Suprapubic skin (tissue), 4 donors: ENCODE measurements around the gene TBC1D22A. TPM values are rescaled to one million over a fixed set of nuclear protein-coding genes. Genes with fewer than 3 reads are reported as not detected.

Experiments
- DNase-seq, 2 donors: peaks; one replicate each; pipeline ENCODE4 v3.0.0-alpha.2; 2019; ENCODE audit warnings: low spot score in 2 of 2
- H3K27ac ChIP-seq: fragments of 200-600 bp; sonication (generic); one replicate; pipeline ENCODE4 v1.5.1; 2019
- H3K27me3 ChIP-seq: fragments of 200-600 bp; sonication (generic); one replicate; pipeline ENCODE4 v1.5.1; 2019
- H3K36me3 ChIP-seq: fragments of 200-600 bp; sonication (generic); one replicate; pipeline ENCODE4 v1.5.1; 2019
- H3K4me1 ChIP-seq: fragments of 200-600 bp; sonication (generic); one replicate; pipeline ENCODE4 v1.5.1; 2019
- H3K4me3 ChIP-seq: fragments of 200-600 bp; sonication (generic); one replicate; pipeline ENCODE4 v1.5.1; 2019; ENCODE audit warnings: mild to moderate bottlenecking
- H3K9me3 ChIP-seq: fragments of 200-600 bp; sonication (generic); one replicate; pipeline ENCODE4 v1.5.1; 2019
- CTCF ChIP-seq, 2 donors: fragments of 200-600 bp in 1 of 2; fragments of 450-650 bp in 1 of 2; sonication (generic) in 1 of 2; IDR thresholded peaks; one replicate each; pipeline ENCODE4 v1.5.1; 2016 to 2019; ENCODE audit warnings: antibody characterized with exemption in 2 of 2, mild to moderate bottlenecking in 1 of 2, moderate library complexity in 1 of 2
- EP300 ChIP-seq: sonication (generic); formaldehyde crosslinking; IDR thresholded peaks from one replicate; pipeline ENCODE4 v1.6.1; 2017; ENCODE audit warnings: antibody characterized with exemption
- POLR2A ChIP-seq, 2 donors: fragments of 450-650 bp; IDR thresholded peaks; one replicate each; pipeline ENCODE4 v1.6.1; 2017; ENCODE audit warnings: antibody characterized with exemption in 2 of 2, mild to moderate bottlenecking in 2 of 2, moderate library complexity in 2 of 2
- POLR2AphosphoS5 ChIP-seq, 3 donors: sonication (generic); formaldehyde crosslinking; IDR thresholded peaks; one replicate each; pipeline ENCODE4 v1.6.1; 2017; ENCODE audit warnings: antibody characterized with exemption in 3 of 3
- WGBS: methylation state at CpG from one replicate; pipeline ENCODE4 v1.1.5; 2018; 5-methylcytosine and 5-hydroxymethylcytosine counted together
- total RNA-seq, 4 donors: library from RNA; depleted of rRNA; stranded (reverse); fragments of >200 nt; gene quantifications; one replicate each; pipeline ENCODE4 v1.1.0, GENCODE V29; 2016

Gene TBC1D22A
- total RNA-seq, 4 donors from 2014 or later, result 24.8 to 43.2 (median 35.4) TPM

DNA sequence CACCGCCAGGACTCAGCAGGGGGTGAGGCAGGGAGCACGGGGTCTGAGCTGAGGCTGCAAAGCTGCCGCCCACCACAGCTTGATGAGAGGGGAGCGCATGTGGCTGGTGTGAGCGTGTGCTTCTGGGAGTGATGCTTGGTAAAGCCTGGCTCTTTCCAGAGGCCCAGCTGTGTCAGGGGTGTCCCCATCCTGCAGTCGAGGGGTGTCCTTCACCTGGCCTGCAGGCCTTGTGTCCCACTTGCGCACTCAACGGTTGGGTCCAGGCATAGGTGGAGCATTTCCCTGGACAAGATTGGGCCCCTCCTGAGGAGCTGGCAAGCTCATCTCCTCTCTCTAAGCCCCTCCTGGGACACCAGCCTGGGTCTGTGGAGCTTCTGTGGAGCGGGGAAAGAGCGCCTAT is 273.9 kb downstream of the TBC1D22A start:
- TF ChIP-seq CTCF (IDR thresholded peaks at IDR 0.05), result no peak
- no peak for TF ChIP-seq POLR2AphosphoS5 (IDR thresholded peaks at IDR 0.05)
- TF ChIP-seq EP300, result no peak
- TF ChIP-seq POLR2A (IDR thresholded peaks at IDR 0.05), result no peak
- H3K9me3 ChIP-seq, result no peaks in the 10 kb centered on the region
- H3K4me1 ChIP-seq, result peaks cover 46% of the 10 kb centered on the region
- H3K27ac ChIP-seq, result no peak overlapping the region
- peak in 1 of 2 donors; percentile 44 for DNase-seq
- 94% methylated on average over 7 of the region's 10 CpGs for WGBS
- H3K4me3 ChIP-seq, result no peak overlapping the region
- H3K27me3 ChIP-seq, result no peaks in the 10 kb centered on the region
- H3K36me3 ChIP-seq, result peaks cover 6% of the 10 kb centered on the region

- no peak for DNase-seq
- H3K9me3 ChIP-seq, result no peaks in the 10 kb centered on the region
- no peak overlapping the region for H3K4me3 ChIP-seq
- TF ChIP-seq EP300 (no peak), POLR2A (IDR thresholded peaks at IDR 0.05) (no peak), CTCF (IDR thresholded peaks at IDR 0.05) (no peak)
- no peak overlapping the region for H3K27ac ChIP-seq
- peaks cover 40% of the 10 kb centered on the region for H3K4me1 ChIP-seq
- peaks cover 6% of the 10 kb centered on the region for H3K36me3 ChIP-seq
- no peaks in the 10 kb centered on the region for H3K27me3 ChIP-seq
- 97% methylated on average over 19 of the region's 20 CpGs for WGBS
Observed at GRCh38 chr22:47036936-47037485, 274.6 kb downstream of the TBC1D22A start.

DNA sequence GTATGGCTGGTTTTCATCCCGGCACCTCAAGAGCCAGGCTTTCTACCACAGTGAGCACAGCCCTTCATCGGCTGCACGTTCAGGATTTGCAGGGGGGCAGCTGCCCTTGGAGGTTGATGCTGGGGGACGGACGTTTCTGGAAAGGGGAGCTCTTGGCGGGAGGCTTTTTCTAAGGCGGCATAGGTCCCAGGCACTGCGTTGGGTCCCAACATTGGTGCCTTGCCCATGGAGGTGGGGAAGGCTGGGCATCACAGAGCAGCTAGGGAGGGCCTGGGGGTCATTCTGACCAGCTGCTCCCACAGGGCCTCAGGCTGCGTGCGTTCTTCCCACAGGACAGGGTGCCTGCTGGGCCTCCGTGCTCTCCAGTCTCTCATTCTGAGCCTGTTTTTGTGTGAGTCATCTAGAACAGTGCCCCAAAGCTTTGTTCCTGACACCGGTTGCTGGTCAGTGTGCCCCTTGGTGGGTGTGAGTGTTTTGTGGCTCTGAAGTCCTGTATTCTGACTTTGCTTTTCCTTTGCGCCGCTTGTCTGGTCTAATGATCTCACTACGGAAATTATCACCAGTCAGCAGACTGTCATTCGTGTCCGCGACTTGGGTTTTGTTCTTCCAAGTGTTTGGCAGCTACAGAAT is 275.9 kb downstream of the TBC1D22A start:
- WGBS, result 95% methylated on average over 18 of the region's 18 CpGs
- DNase-seq, result no peak
- TF ChIP-seq EP300, result no peak
- no peak for TF ChIP-seq POLR2AphosphoS5 (IDR thresholded peaks at IDR 0.05)
- TF ChIP-seq POLR2A (IDR thresholded peaks at IDR 0.05), result no peak
- no peak for TF ChIP-seq CTCF (IDR thresholded peaks at IDR 0.05)
- peaks cover 6% of the 10 kb centered on the region for H3K36me3 ChIP-seq
- no peaks in the 10 kb centered on the region for H3K27me3 ChIP-seq
- H3K27ac ChIP-seq, result no peak overlapping the region
- H3K4me3 ChIP-seq, result no peak overlapping the region
- H3K4me1 ChIP-seq, result peaks cover 29% of the 10 kb centered on the region
- H3K9me3 ChIP-seq, result no peaks in the 10 kb centered on the region

- no peaks in the 10 kb centered on the region for H3K27me3 ChIP-seq
- peaks cover 6% of the 10 kb centered on the region for H3K36me3 ChIP-seq
- H3K4me3 ChIP-seq, result no peak overlapping the region
- H3K4me1 ChIP-seq, result peaks cover 28% of the 10 kb centered on the region
- no peak for DNase-seq
- H3K9me3 ChIP-seq, result no peaks in the 10 kb centered on the region
- no peak for TF ChIP-seq POLR2A (IDR thresholded peaks at IDR 0.05)
- no peak for TF ChIP-seq POLR2AphosphoS5 (IDR thresholded peaks at IDR 0.05)
- TF ChIP-seq CTCF (IDR thresholded peaks at IDR 0.05), result no peak
- TF ChIP-seq EP300, result no peak
- no peak overlapping the region for H3K27ac ChIP-seq
- 96% methylated on average over 5 of the region's 5 CpGs for WGBS
Observed at GRCh38 chr22:47039356-47039755, 276.9 kb downstream of the TBC1D22A start.

DNA sequence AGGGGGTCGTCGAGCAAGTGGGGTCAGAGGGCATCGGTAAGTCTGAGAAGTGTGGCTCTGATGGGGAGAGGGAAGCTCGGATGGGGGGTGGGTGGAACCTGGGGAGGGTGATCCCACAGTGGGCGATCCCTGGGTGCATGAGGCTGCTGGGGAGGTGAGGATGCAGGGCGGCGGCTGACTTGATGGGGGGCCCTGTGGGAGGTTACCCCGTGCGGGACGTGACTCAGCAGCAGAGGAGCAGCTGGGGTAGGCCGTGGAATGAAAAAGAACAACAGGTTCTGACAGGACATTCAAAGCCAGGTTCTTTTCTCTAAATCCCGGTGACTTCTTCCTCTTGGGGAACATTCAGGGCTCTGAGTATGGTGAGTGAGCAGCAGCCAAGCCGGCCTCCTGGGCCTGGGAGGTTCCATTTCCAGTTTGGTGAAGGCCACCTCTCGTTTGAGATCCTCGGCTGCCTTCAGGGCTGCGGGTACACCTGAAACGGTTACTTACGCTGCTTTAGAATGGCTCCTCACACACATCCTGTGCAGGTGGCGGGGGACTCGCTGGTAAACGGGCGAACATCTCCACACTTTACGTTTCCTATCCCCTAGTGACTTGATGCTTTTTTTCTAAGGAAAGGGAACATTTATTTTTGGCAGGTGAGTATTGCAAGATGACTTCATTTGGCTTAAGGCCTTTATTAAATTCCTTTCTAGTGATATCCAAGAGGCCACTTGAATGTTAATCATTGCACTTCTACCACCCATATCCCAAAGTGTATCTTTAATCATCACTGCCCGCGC is 278.2 kb downstream of the TBC1D22A start:
- DNase-seq, result no peak
- Histone ChIP-seq H3K27ac (no peak overlapping the region), H3K4me3 (no peak overlapping the region), H3K4me1 (peaks cover 15% of the 10 kb centered on the region), H3K27me3 (no peaks in the 10 kb centered on the region), H3K36me3 (peaks cover 6% of the 10 kb centered on the region), H3K9me3 (no peaks in the 10 kb centered on the region)
- WGBS, result 84% methylated on average over 25 of the region's 25 CpGs
- TF ChIP-seq CTCF (IDR thresholded peaks at IDR 0.05) (no peak), EP300 (no peak), POLR2A (IDR thresholded peaks at IDR 0.05) (no peak), POLR2AphosphoS5 (IDR thresholded peaks at IDR 0.05) (no peak)
